HG03521 (cell line): ENCODE results near the gene TAF1B.

Experiments used
- ATAC-seq: cut with Tn5 transposase; IDR thresholded peaks from one replicate; pipeline ENCODE4 v1.9.1; 2021; ENCODE audit warnings: mild to moderate bottlenecking, moderate library complexity; ENCODE audit not compliant: unreplicated experiment

TAF1B gene

GRCh38 chr2:9961013-9961412 lies 117.7 kb downstream of the TAF1B start:
- ATAC-seq, result no peak

DNA sequence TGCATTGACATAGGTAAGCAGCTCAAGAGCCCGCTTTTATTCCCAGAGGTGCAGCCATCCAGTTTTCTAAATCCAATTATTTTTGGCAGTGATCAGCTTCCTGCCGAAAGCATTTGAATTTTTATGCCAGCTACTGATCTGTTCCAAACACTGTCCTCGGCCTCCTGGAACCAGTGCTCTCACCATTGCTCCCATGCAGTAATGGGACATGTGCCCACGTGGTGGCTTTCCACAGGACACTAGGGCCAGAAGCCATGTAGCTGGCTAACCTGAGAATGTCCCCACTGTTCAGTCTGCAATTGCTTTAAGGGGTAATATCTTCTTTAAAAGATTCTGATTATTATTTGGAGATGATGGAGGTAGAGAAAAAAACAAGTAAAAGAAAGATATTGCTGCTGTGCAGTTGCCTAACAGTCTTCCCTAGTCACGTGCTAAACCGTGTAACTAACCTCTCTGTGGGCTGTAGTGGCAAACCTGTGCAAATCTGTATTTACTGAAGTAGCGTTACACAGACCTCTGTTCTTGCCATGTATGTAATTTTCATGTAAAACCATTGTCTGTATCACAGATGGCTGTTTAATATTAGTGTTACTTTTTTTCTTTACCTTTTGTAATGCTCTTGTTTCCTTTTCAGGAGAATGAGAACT lies 121.2 kb downstream of the TAF1B start:
- no peak for ATAC-seq

DNA sequence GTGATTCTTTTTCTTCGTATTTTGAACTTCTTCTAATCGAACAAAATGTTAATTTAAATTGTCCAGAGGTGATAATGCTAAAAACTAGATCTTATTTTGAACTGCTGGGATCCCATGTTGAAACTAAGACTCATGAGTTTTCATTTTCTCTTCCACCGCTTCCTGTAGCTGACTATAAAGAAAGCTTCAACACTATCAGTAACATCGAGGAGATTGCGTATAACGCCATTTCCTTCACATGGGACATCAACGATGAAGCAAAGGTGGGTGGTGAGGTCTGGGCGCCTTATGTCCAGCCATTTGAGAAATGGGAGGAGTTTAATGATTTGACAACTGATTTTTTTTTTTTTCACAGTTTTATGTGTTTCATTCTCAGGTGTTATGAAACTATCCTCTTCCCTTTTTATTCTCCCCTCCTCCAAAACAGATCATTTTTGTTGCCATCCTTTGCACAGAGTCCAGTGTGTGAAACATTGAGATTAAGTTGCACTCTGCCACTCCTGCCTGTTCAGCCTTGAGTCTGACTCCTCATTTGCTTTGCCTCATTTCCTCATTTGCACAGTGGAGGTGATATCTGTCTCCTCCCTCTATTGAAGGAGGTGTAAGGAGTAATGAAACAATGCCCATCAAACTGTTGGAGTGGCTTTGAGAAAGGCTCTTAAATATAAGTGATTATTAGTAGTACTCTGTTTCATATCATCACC lies 122.0 kb downstream of the TAF1B start:
- no peak for ATAC-seq

- ATAC-seq, result no peak
Observed at GRCh38 chr2:9966491-9967022, 123.3 kb downstream of the TAF1B start.

GRCh38 chr2:9967053-9967775 lies 123.9 kb downstream of the TAF1B start:
- no peak for ATAC-seq

GRCh38 chr2:9968553-9969497 lies 125.6 kb downstream of the TAF1B start:
- ATAC-seq, result no peak

DNA sequence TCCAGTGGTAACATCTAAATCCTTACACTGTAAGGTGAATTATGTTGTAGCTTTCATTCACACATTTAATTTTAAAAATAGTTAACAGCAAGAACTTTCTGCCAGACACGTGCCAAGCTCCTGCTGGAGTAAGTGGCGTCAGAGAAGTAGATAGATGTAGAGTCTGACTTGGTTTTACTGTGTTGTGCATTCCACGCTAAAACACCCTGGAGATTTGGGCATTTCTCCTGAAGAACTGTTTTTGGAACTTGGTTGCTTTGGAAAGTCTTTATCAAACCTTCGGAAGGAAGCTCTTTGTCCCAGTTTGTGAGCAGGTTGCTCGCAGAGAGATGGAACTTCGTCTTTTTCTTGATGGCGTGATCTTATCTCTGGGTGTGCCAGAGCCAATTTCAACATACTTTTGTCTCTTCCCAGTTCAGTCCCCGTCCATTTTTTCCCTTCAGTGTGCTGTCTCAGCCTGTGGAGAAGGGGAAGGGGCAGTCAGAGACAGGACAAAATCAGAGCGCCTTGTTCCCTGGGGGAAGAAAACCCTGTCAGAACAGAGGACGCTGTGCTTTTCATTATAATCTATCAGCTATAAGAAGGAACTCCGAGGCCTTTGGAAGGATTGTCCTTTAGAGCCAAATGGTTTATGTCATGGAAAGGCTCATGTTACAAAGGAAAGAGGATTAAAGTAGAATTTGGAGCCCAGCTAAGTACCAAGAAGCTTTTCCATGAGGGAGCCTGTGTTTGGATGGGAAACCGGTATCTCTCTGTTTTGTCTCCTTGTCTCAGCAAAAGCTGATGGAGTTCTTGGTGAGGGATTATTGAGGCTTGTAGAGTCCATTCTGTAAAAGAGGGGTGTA lies 127.1 kb downstream of the TAF1B start:
- ATAC-seq, result no peak

DNA sequence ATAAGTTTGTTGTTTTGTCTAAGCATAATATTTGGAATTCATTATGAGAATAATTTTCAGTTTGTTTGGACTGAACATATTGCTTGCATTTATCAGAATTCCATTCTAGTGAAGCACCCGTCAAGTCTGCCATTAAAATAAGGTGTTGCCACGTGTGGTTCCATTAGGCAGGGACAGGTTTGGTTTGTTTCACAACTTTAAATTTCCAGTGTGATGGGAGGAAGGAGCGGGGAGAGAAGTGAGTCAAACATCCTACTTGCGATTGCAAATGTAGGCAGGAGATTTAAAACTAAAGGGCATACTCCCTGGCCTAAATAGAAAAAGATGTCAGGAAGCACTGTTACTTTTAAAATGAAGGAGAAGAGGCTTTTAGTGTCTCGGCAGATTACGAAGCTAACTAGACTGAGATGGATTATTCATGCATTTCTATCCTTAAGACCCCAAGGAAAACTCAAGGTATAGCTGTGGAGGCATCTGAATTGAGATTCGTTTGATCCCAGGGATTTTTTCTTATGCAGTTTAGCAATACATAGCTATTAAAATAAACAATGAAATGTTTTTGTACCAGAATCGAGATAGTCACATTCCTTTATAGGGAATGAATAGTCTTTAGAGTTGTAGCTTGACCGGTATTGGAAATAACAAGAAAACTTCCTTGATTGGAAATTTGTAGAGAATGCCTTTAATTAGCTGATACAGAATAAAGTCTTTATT lies 128.0 kb downstream of the TAF1B start:
- ATAC-seq, result no peak

- ATAC-seq, result no peak
Observed at GRCh38 chr2:9971890-9972289, 128.6 kb downstream of the TAF1B start.

GRCh38 chr2:9972621-9973479 lies 129.6 kb downstream of the TAF1B start:
- no peak for ATAC-seq

DNA sequence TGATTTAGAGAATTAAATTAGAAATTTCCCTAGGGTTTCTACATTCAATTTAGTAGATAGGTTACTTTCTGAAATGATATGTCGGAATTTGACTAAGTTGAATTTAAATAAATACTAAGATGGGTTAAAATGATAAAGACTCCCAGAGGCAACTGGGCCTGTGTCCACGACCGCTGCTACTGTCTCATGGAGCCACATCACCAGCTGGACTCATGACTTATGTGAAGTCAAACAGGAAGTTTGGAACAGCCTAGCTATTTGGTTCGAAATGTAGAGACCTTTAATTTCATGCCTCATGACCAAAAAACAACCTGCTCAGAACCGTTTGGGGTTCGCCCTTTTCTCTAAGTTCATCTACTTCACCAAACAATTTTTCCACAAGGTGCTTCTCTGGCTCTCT lies 130.4 kb downstream of the TAF1B start:
- no peak for ATAC-seq

DNA sequence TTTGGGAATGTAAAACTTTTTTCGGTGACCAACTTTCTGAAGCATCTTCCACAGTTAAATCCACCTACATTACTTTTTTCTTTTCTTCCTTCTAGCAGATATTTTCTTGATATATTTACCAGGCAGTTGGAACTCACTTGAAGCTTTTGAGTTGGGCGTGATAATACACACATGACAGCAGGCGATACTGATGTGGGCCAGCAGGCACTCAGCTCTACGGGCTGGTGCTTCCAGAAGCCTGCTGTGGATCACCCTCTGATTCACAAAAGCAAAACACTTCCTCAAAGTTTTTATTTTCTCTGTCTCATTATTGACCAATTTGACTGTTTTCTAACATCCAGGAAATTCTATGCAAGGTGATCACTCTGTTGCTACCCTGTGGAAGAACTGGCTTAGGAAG lies 131.1 kb downstream of the TAF1B start:
- no peak for ATAC-seq

GRCh38 chr2:9975328-9975727 lies 132.1 kb downstream of the TAF1B start:
- ATAC-seq, result no peak

- no peak for ATAC-seq
Observed at GRCh38 chr2:9975805-9976447, 132.7 kb downstream of the TAF1B start.

GRCh38 chr2:9979977-9980376 lies 136.7 kb downstream of the TAF1B start:
- ATAC-seq, result no peak

DNA sequence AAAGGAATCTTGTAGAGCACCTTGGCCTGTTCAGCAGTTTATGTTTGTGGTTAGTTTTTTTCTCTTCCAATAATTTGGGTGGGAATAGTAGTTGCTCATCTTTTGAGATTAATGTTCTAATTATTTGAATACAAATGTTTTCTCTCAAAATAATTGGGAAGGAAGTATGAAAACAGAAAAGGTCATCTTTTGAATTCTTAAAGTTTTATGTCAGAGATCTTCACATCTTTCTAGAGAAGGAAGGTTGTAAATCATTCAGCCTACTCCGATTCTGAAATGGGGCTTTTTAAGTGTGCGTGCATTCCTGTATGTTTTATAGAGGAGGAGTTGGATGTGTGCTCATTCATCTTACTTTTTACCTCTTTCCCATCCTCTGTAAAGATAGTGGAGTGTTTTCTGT lies 137.2 kb downstream of the TAF1B start:
- ATAC-seq, result no peak

DNA sequence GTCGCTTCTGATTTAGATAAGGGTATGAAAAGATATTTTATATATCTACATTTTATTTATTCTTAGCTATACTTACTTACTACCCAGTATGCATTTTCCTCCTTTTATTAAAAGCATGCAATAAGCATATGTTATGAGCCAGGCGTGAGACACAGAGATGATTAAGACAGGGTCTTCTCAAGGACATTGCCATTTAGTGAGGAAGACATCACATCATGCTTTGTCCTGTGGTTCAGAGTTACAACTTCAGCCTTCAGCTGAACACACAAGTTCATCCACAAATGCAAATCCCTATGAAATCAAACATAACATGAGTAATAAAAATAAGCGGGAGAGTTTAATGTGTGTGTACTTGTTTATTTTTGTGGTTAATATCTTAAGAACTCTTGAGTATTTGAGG lies 138.4 kb downstream of the TAF1B start:
- no peak for ATAC-seq

- no peak for ATAC-seq
Observed at GRCh38 chr2:9982248-9982647, 139.0 kb downstream of the TAF1B start.
